ENCODE results near the gene COMMD3. TPM values are rescaled to one million over a fixed set of nuclear protein-coding genes. Genes with fewer than 3 reads are reported as not detected.
A peak's percentile ranks its signal among the peaks of the same experiment; 100 is the strongest.
"Not testable (repeated sequence)": the region's sequence is repeated elsewhere in the genome, so short reads cannot be mapped to it uniquely, and the experiment has no call there.

The COMMD3 gene
- total RNA-seq, 1 experiment from 2014 or later, result 37.5 TPM

GRCh38 chr10:22357770-22358169, 41.6 kb downstream of the COMMD3 start:
- not testable (repeated sequence) for H3K9me3 ChIP-seq (ENCODE audit: low read length); H4K20me1 ChIP-seq (ENCODE audit: insufficient read depth, low read depth, low read length); H3K9ac ChIP-seq (ENCODE audit: low read length); H3K27me3 ChIP-seq (ENCODE audit: low read length); H3K27ac ChIP-seq (ENCODE audit: low read length); H3K79me2 ChIP-seq (ENCODE audit: low read length); H3K4me2 ChIP-seq (ENCODE audit: low read depth, low read length, poor library complexity, severe bottlenecking); H3K9me2 ChIP-seq (replicated peaks; ENCODE audit: insufficient read depth, low read length); H3K4me3 ChIP-seq (ENCODE audit: low read length); H2AFZ ChIP-seq (ENCODE audit: low read length); DNase-seq; H3K36me3 ChIP-seq (ENCODE audit: insufficient read depth, low read length); H3K4me1 ChIP-seq (ENCODE audit: low read length)

- Histone ChIP-seq H3K4me2 (ENCODE audit: low read depth, low read length, poor library complexity, severe bottlenecking) (no peak overlapping the region), H3K4me3 (ENCODE audit: low read length) (no peak overlapping the region), H3K27me3 (ENCODE audit: low read length) (no peaks in the 10 kb centered on the region), H3K9me3 (ENCODE audit: low read length) (no peaks in the 10 kb centered on the region), H3K4me1 (ENCODE audit: low read length) (no peaks in the 10 kb centered on the region), H4K20me1 (ENCODE audit: insufficient read depth, low read depth, low read length) (no peaks in the 10 kb centered on the region), H3K9me2 (replicated peaks; ENCODE audit: insufficient read depth, low read length) (no peaks in the 10 kb centered on the region), H3K79me2 (ENCODE audit: low read length) (no peaks in the 10 kb centered on the region), H3K36me3 (ENCODE audit: insufficient read depth, low read length) (no peaks in the 10 kb centered on the region), H2AFZ (ENCODE audit: low read length) (no peak overlapping the region), H3K27ac (ENCODE audit: low read length) (no peak overlapping the region), H3K9ac (ENCODE audit: low read length) (no peak overlapping the region)
- no peak for DNase-seq
Observed at GRCh38 chr10:22363305-22363704, 47.1 kb downstream of the COMMD3 start.

- Histone ChIP-seq H3K27me3 (ENCODE audit: low read length) (no peaks in the 10 kb centered on the region), H3K27ac (ENCODE audit: low read length) (no peak overlapping the region), H3K79me2 (ENCODE audit: low read length) (no peaks in the 10 kb centered on the region), H3K36me3 (ENCODE audit: insufficient read depth, low read length) (no peaks in the 10 kb centered on the region), H3K9ac (ENCODE audit: low read length) (no peak overlapping the region), H3K9me3 (ENCODE audit: low read length) (no peaks in the 10 kb centered on the region), H4K20me1 (ENCODE audit: insufficient read depth, low read depth, low read length) (no peaks in the 10 kb centered on the region), H3K4me3 (ENCODE audit: low read length) (no peak overlapping the region), H2AFZ (ENCODE audit: low read length) (no peak overlapping the region), H3K4me2 (ENCODE audit: low read depth, low read length, poor library complexity, severe bottlenecking) (no peak overlapping the region), H3K4me1 (ENCODE audit: low read length) (no peaks in the 10 kb centered on the region), H3K9me2 (replicated peaks; ENCODE audit: insufficient read depth, low read length) (no peaks in the 10 kb centered on the region)
- no peak for DNase-seq
Observed at GRCh38 chr10:22364407-22365140, 48.4 kb downstream of the COMMD3 start.

GRCh38 chr10:22365233-22365632, 49.0 kb downstream of the COMMD3 start:
- Histone ChIP-seq H3K4me3 (ENCODE audit: low read length) (no peak overlapping the region), H4K20me1 (ENCODE audit: insufficient read depth, low read depth, low read length) (no peaks in the 10 kb centered on the region)

GRCh38 chr10:22365644-22366434, 49.7 kb downstream of the COMMD3 start:
- Histone ChIP-seq H3K4me2 (ENCODE audit: low read depth, low read length, poor library complexity, severe bottlenecking) (no peak overlapping the region), H3K79me2 (ENCODE audit: low read length) (no peaks in the 10 kb centered on the region), H4K20me1 (ENCODE audit: insufficient read depth, low read depth, low read length) (no peaks in the 10 kb centered on the region), H3K4me3 (ENCODE audit: low read length) (no peak overlapping the region), H3K9me3 (ENCODE audit: low read length) (no peaks in the 10 kb centered on the region), H3K9me2 (replicated peaks; ENCODE audit: insufficient read depth, low read length) (no peaks in the 10 kb centered on the region), H3K36me3 (ENCODE audit: insufficient read depth, low read length) (no peaks in the 10 kb centered on the region), H2AFZ (ENCODE audit: low read length) (no peak overlapping the region), H3K9ac (ENCODE audit: low read length) (no peak overlapping the region), H3K27ac (ENCODE audit: low read length) (no peak overlapping the region), H3K4me1 (ENCODE audit: low read length) (no peaks in the 10 kb centered on the region), H3K27me3 (ENCODE audit: low read length) (no peaks in the 10 kb centered on the region)
- DNase-seq, result no peak

More at GRCh38 chr10:22365233-22365632, 49.0 kb downstream of the COMMD3 start:
- Histone ChIP-seq H3K9me2 (replicated peaks; ENCODE audit: insufficient read depth, low read length) (no peaks in the 10 kb centered on the region), H3K79me2 (ENCODE audit: low read length) (no peaks in the 10 kb centered on the region), H2AFZ (ENCODE audit: low read length) (no peak overlapping the region), H3K27ac (ENCODE audit: low read length) (no peak overlapping the region), H3K4me2 (ENCODE audit: low read depth, low read length, poor library complexity, severe bottlenecking) (no peak overlapping the region), H3K9ac (ENCODE audit: low read length) (no peak overlapping the region), H3K9me3 (ENCODE audit: low read length) (no peaks in the 10 kb centered on the region), H3K27me3 (ENCODE audit: low read length) (no peaks in the 10 kb centered on the region), H3K4me1 (ENCODE audit: low read length) (no peaks in the 10 kb centered on the region), H3K36me3 (ENCODE audit: insufficient read depth, low read length) (no peaks in the 10 kb centered on the region)
- peak; percentile 51 for DNase-seq

GRCh38 chr10:22366435-22366703, 50.2 kb downstream of the COMMD3 start:
- Histone ChIP-seq H3K9ac (ENCODE audit: low read length) (no peak overlapping the region), H3K27ac (ENCODE audit: low read length) (no peak overlapping the region), H3K9me3 (ENCODE audit: low read length) (no peaks in the 10 kb centered on the region), H3K36me3 (ENCODE audit: insufficient read depth, low read length) (no peaks in the 10 kb centered on the region), H3K79me2 (ENCODE audit: low read length) (no peaks in the 10 kb centered on the region), H2AFZ (ENCODE audit: low read length) (no peak overlapping the region), H3K9me2 (replicated peaks; ENCODE audit: insufficient read depth, low read length) (no peaks in the 10 kb centered on the region), H3K27me3 (ENCODE audit: low read length) (no peaks in the 10 kb centered on the region), H4K20me1 (ENCODE audit: insufficient read depth, low read depth, low read length) (no peaks in the 10 kb centered on the region), H3K4me2 (ENCODE audit: low read depth, low read length, poor library complexity, severe bottlenecking) (no peak overlapping the region), H3K4me1 (ENCODE audit: low read length) (no peaks in the 10 kb centered on the region), H3K4me3 (ENCODE audit: low read length) (no peak overlapping the region)
- DNase-seq, result no peak

GRCh38 chr10:22366771-22367170, 50.6 kb downstream of the COMMD3 start:
- no peaks in the 10 kb centered on the region for H3K36me3 ChIP-seq (ENCODE audit: insufficient read depth, low read length)
- no peak overlapping the region for H3K4me2 ChIP-seq (ENCODE audit: low read depth, low read length, poor library complexity, severe bottlenecking)
- DNase-seq, result no peak
- no peaks in the 10 kb centered on the region for H3K9me3 ChIP-seq (ENCODE audit: low read length)
- no peaks in the 10 kb centered on the region for H4K20me1 ChIP-seq (ENCODE audit: insufficient read depth, low read depth, low read length)
- H3K9ac ChIP-seq (ENCODE audit: low read length), result no peak overlapping the region
- H3K27ac ChIP-seq (ENCODE audit: low read length), result no peak overlapping the region
- H3K4me3 ChIP-seq (ENCODE audit: low read length), result no peak overlapping the region
- no peaks in the 10 kb centered on the region for H3K4me1 ChIP-seq (ENCODE audit: low read length)
- no peaks in the 10 kb centered on the region for H3K79me2 ChIP-seq (ENCODE audit: low read length)
- H2AFZ ChIP-seq (ENCODE audit: low read length), result no peak overlapping the region
- no peaks in the 10 kb centered on the region for H3K9me2 ChIP-seq (replicated peaks; ENCODE audit: insufficient read depth, low read length)
- H3K27me3 ChIP-seq (ENCODE audit: low read length), result no peaks in the 10 kb centered on the region

GRCh38 chr10:22367471-22367870, 51.3 kb downstream of the COMMD3 start:
- Histone ChIP-seq H3K9me3 (ENCODE audit: low read length) (no peaks in the 10 kb centered on the region), H3K4me1 (ENCODE audit: low read length) (no peaks in the 10 kb centered on the region), H3K27ac (ENCODE audit: low read length) (no peak overlapping the region), H2AFZ (ENCODE audit: low read length) (no peak overlapping the region), H4K20me1 (ENCODE audit: insufficient read depth, low read depth, low read length) (no peaks in the 10 kb centered on the region), H3K79me2 (ENCODE audit: low read length) (no peaks in the 10 kb centered on the region), H3K27me3 (ENCODE audit: low read length) (no peaks in the 10 kb centered on the region), H3K4me2 (ENCODE audit: low read depth, low read length, poor library complexity, severe bottlenecking) (no peak overlapping the region), H3K9me2 (replicated peaks; ENCODE audit: insufficient read depth, low read length) (no peaks in the 10 kb centered on the region), H3K9ac (ENCODE audit: low read length) (no peak overlapping the region), H3K36me3 (ENCODE audit: insufficient read depth, low read length) (no peaks in the 10 kb centered on the region), H3K4me3 (ENCODE audit: low read length) (no peak overlapping the region)
- DNase-seq, result no peak

All from Karpas-422 (cell line).